HG02943 (cell line): ENCODE results near the gene SPIRE1.
"Not testable (repeated sequence)": the region's sequence is repeated elsewhere in the genome, so short reads cannot be mapped to it uniquely, and the experiment has no call there.

Experiments used
- ATAC-seq: cut with Tn5 transposase; IDR thresholded peaks from one replicate; pipeline ENCODE4 v1.9.1; 2021; ENCODE audit warnings: mild to moderate bottlenecking, low read depth, moderate library complexity; ENCODE audit not compliant: unreplicated experiment

Gene SPIRE1

GRCh38 chr18:12647773-12648172, 10.1 kb downstream of the SPIRE1 start:
- no peak for ATAC-seq

GRCh38 chr18:12645751-12646203, 12.1 kb downstream of the SPIRE1 start:
- no peak for ATAC-seq

GRCh38 chr18:12645254-12645653, 12.7 kb downstream of the SPIRE1 start:
- ATAC-seq: no peak

- ATAC-seq: not testable (repeated sequence)
Measured at GRCh38 chr18:12643756-12644155, 14.2 kb downstream of the SPIRE1 start.

- no peak for ATAC-seq
Measured at GRCh38 chr18:12640881-12641200, 17.1 kb downstream of the SPIRE1 start.

- no peak for ATAC-seq
Measured at GRCh38 chr18:12639990-12640880, 17.7 kb downstream of the SPIRE1 start.

- no peak for ATAC-seq
Measured at GRCh38 chr18:12638644-12639124, 19.2 kb downstream of the SPIRE1 start.

GRCh38 chr18:12637901-12638643, 19.8 kb downstream of the SPIRE1 start:
- no peak for ATAC-seq

- ATAC-seq: no peak
Measured at GRCh38 chr18:12637393-12637792, 20.5 kb downstream of the SPIRE1 start.

- ATAC-seq: no peak
Measured at GRCh38 chr18:12631831-12632477, 26.0 kb downstream of the SPIRE1 start.

GRCh38 chr18:12630136-12630535, 27.8 kb downstream of the SPIRE1 start:
- ATAC-seq: no peak

- ATAC-seq: no peak
Measured at GRCh38 chr18:12628706-12629702, 28.9 kb downstream of the SPIRE1 start.

GRCh38 chr18:12627199-12627598, 30.7 kb downstream of the SPIRE1 start:
- ATAC-seq: not testable (repeated sequence)

GRCh38 chr18:12625241-12625640, 32.7 kb downstream of the SPIRE1 start:
- no peak for ATAC-seq

GRCh38 chr18:12621742-12622306, 36.1 kb downstream of the SPIRE1 start:
- no peak for ATAC-seq

GRCh38 chr18:12615748-12616147, 42.2 kb downstream of the SPIRE1 start:
- no peak for ATAC-seq

- ATAC-seq: no peak
Measured at GRCh38 chr18:12608301-12608700, 49.6 kb downstream of the SPIRE1 start.

- no peak for ATAC-seq
Measured at GRCh38 chr18:12606592-12607315, 51.2 kb downstream of the SPIRE1 start.
